Measurements from ENCODE around the gene MAEA.

The MAEA gene

GRCh38 chr4:1293531-1293941, 3.8 kb downstream of the MAEA start:
- in situ Hi-C loops (cut with HindIII; ENCODE audit: low pct_unique_long_range_greater_than_20kb, low sequenced_read_pairs): no loop called here
- no peak for DNase-seq (ENCODE audit: low read depth in 1 of 2, low spot score in 1 of 2)

GRCh38 chr4:1293991-1294390, 4.3 kb downstream of the MAEA start:
- TF ChIP-seq JUND (IDR thresholded peaks at IDR 0.05; ENCODE audit: low read depth): no peak
- DNase-seq (ENCODE audit: low read depth in 1 of 2, low spot score in 1 of 2): no peak
- in situ Hi-C loops (cut with HindIII; ENCODE audit: low pct_unique_long_range_greater_than_20kb, low sequenced_read_pairs): no loop called here

More at GRCh38 chr4:1293531-1293941, 3.8 kb downstream of the MAEA start:
- no peak for TF ChIP-seq JUND (IDR thresholded peaks at IDR 0.05; ENCODE audit: low read depth)

- DNase-seq (ENCODE audit: low read depth in 1 of 2, low spot score in 1 of 2): no peak
- no peak for TF ChIP-seq JUND (IDR thresholded peaks at IDR 0.05; ENCODE audit: low read depth)
- in situ Hi-C loops (cut with HindIII; ENCODE audit: low pct_unique_long_range_greater_than_20kb, low sequenced_read_pairs): no loop called here
Measured at GRCh38 chr4:1294424-1294823, 4.7 kb downstream of the MAEA start.

- no peak for DNase-seq (ENCODE audit: low read depth in 1 of 2, low spot score in 1 of 2)
- in situ Hi-C loops (cut with HindIII; ENCODE audit: low pct_unique_long_range_greater_than_20kb, low sequenced_read_pairs): no loop called here
- no peak for TF ChIP-seq JUND (IDR thresholded peaks at IDR 0.05; ENCODE audit: low read depth)
Measured at GRCh38 chr4:1294891-1295290, 5.2 kb downstream of the MAEA start.

GRCh38 chr4:1295405-1296055, 5.8 kb downstream of the MAEA start:
- DNase-seq (ENCODE audit: low read depth in 1 of 2, low spot score in 1 of 2): no peak
- no peak for TF ChIP-seq JUND (IDR thresholded peaks at IDR 0.05; ENCODE audit: low read depth)

GRCh38 chr4:1296324-1297022, 6.8 kb downstream of the MAEA start:
- DNase-seq (ENCODE audit: low read depth in 1 of 2, low spot score in 1 of 2): no peak
- TF ChIP-seq JUND (IDR thresholded peaks at IDR 0.05; ENCODE audit: low read depth): no peak
- in situ Hi-C loops (cut with HindIII; ENCODE audit: low pct_unique_long_range_greater_than_20kb, low sequenced_read_pairs): no loop called here

More at GRCh38 chr4:1295405-1296055, 5.8 kb downstream of the MAEA start:
- in situ Hi-C loops (cut with HindIII; ENCODE audit: low pct_unique_long_range_greater_than_20kb, low sequenced_read_pairs): no loop called here

- in situ Hi-C loops (cut with HindIII; ENCODE audit: low pct_unique_long_range_greater_than_20kb, low sequenced_read_pairs): no loop called here
- no peak for TF ChIP-seq JUND (IDR thresholded peaks at IDR 0.05; ENCODE audit: low read depth)
Measured at GRCh38 chr4:1297023-1297395, 7.3 kb downstream of the MAEA start.

GRCh38 chr4:1297456-1298325, 8.0 kb downstream of the MAEA start:
- in situ Hi-C loops (cut with HindIII; ENCODE audit: low pct_unique_long_range_greater_than_20kb, low sequenced_read_pairs): no loop called here
- no peak for DNase-seq (ENCODE audit: low read depth in 1 of 2, low spot score in 1 of 2)

More at GRCh38 chr4:1297023-1297395, 7.3 kb downstream of the MAEA start:
- DNase-seq (ENCODE audit: low read depth in 1 of 2, low spot score in 1 of 2): no peak

GRCh38 chr4:1298461-1298860, 8.8 kb downstream of the MAEA start:
- no peak for TF ChIP-seq JUND (IDR thresholded peaks at IDR 0.05; ENCODE audit: low read depth)
- no peak for DNase-seq (ENCODE audit: low read depth in 1 of 2, low spot score in 1 of 2)
- in situ Hi-C loops (cut with HindIII; ENCODE audit: low pct_unique_long_range_greater_than_20kb, low sequenced_read_pairs): no loop called here

More at GRCh38 chr4:1297456-1298325, 8.0 kb downstream of the MAEA start:
- no peak for TF ChIP-seq JUND (IDR thresholded peaks at IDR 0.05; ENCODE audit: low read depth)

GRCh38 chr4:1299301-1299860, 9.7 kb downstream of the MAEA start:
- no peak for DNase-seq (ENCODE audit: low read depth in 1 of 2, low spot score in 1 of 2)
- in situ Hi-C loops (cut with HindIII; ENCODE audit: low pct_unique_long_range_greater_than_20kb, low sequenced_read_pairs): no loop called here
- no peak for TF ChIP-seq JUND (IDR thresholded peaks at IDR 0.05; ENCODE audit: low read depth)

GRCh38 chr4:1300466-1301455, 11.1 kb downstream of the MAEA start:
- in situ Hi-C loops (cut with HindIII; ENCODE audit: low pct_unique_long_range_greater_than_20kb, low sequenced_read_pairs): no loop called here
- no peak for TF ChIP-seq JUND (IDR thresholded peaks at IDR 0.05; ENCODE audit: low read depth)
- DNase-seq (ENCODE audit: low read depth in 1 of 2, low spot score in 1 of 2): no peak
